IMR-90 (cell line): ENCODE results near the gene COTL1. TPM values are rescaled to one million over a fixed set of nuclear protein-coding genes. Genes with fewer than 3 reads are reported as not detected.

Experiments
- ATAC-seq: fragments of 200-7000 bp; cut with Tn5 transposase; 2 replicates; pipeline ENCODE4 v1.9.1; 2020; ENCODE audit warnings: low read depth, mild to moderate bottlenecking, moderate library complexity
- BruUV-seq: library from RNA; stranded (reverse); fragments of 400-500 nt; replicated peaks from 2 replicates; lab custom pipeline; 2021; lab: Mats Ljungman, UMichigan
- CTCF ChIA-PET: fragments of 300-600 bp; formaldehyde crosslinking; extraction: SDS; loops from one replicate; lab custom pipeline; 2021; ENCODE audit warnings: antibody characterized with exemption; lab: Yijun Ruan, JAX
- POLR2A ChIA-PET: fragments of 300-600 bp; sonication (Branson Sonifier 250); formaldehyde crosslinking; loops from one replicate; lab custom pipeline; 2022; ENCODE audit warnings: antibody characterized with exemption; ENCODE audit not compliant: unreplicated experiment; lab: Charles Lee
- DNase-seq: peaks from one replicate; pipeline ENCODE4 v3.0.0; 2013
- H2AFZ ChIP-seq: replicated peaks from 2 replicates; pipeline ENCODE3; 2013; ENCODE audit warnings: low read length, mild to moderate bottlenecking; ENCODE audit not compliant: poor library complexity
- H2AK5ac ChIP-seq: 2 replicates; pipeline ENCODE4 v1.6.1; 2013; ENCODE audit warnings: low read depth, low read length, inconsistent platforms
- H2AK9ac ChIP-seq: replicated peaks from 2 replicates; pipeline ENCODE3; 2013; ENCODE audit warnings: mild to moderate bottlenecking, low read depth, low read length, moderate library complexity; ENCODE audit not compliant: poor library complexity
- H2BK120ac ChIP-seq: 2 replicates; pipeline ENCODE4 v1.6.1; 2013; ENCODE audit warnings: low read depth, low read length, inconsistent platforms
- H2BK15ac ChIP-seq: 3 replicates; pipeline ENCODE4 v1.6.1; 2013; ENCODE audit warnings: low read depth, low read length, inconsistent platforms
- H2BK20ac ChIP-seq: 2 replicates; pipeline ENCODE4 v1.6.1; 2013; ENCODE audit warnings: low read depth, mild to moderate bottlenecking, inconsistent platforms, low read length, moderate library complexity
- H2BK5ac ChIP-seq: 2 replicates; pipeline ENCODE4 v1.6.1; 2013; ENCODE audit warnings: mild to moderate bottlenecking, low read depth, low read length, inconsistent platforms; ENCODE audit not compliant: poor library complexity, severe bottlenecking
- H3K14ac ChIP-seq: replicated peaks from 2 replicates; pipeline ENCODE4 v1.6.1; 2013; ENCODE audit warnings: low read depth, low read length, inconsistent platforms
- H3K18ac ChIP-seq: 2 replicates; pipeline ENCODE4 v1.6.1; 2013; ENCODE audit warnings: low read depth, low read length, control low read depth
- H3K23ac ChIP-seq: 2 replicates; pipeline ENCODE4 v1.6.1; 2013; ENCODE audit warnings: low read depth, low read length, inconsistent platforms
- H3K27ac ChIP-seq: 2 replicates; pipeline ENCODE4 v1.5.1; 2013; ENCODE audit warnings: mild to moderate bottlenecking, control low read depth, low read length; ENCODE audit not compliant: insufficient read depth
- H3K27me3 ChIP-seq: 2 replicates; pipeline ENCODE4 v1.6.1; 2013; ENCODE audit warnings: low read length; ENCODE audit not compliant: control insufficient read depth, insufficient read depth
- H3K36me3 ChIP-seq: 2 replicates; pipeline ENCODE4 v1.6.1; 2013; ENCODE audit warnings: low read length, mixed read lengths; ENCODE audit not compliant: control insufficient read depth, insufficient read depth
- H3K4ac ChIP-seq: 2 replicates; pipeline ENCODE4 v1.6.1; 2013; ENCODE audit warnings: low read depth, low read length, inconsistent platforms
- H3K4me1 ChIP-seq: 2 replicates; pipeline ENCODE4 v1.6.1; 2013; ENCODE audit warnings: low read length, mixed read lengths; ENCODE audit not compliant: control insufficient read depth, insufficient read depth
- H3K4me2 ChIP-seq: 2 replicates; pipeline ENCODE4 v1.6.1; 2013; ENCODE audit warnings: low read depth, mild to moderate bottlenecking, control low read depth, low read length, moderate library complexity
- H3K4me3 ChIP-seq: 2 replicates; pipeline ENCODE4 v1.5.1; 2013; ENCODE audit warnings: low read depth, mild to moderate bottlenecking, control low read depth, low read length, moderate library complexity; ENCODE audit not compliant: insufficient read depth
- H3K56ac ChIP-seq: 2 replicates; pipeline ENCODE4 v1.6.1; 2013; ENCODE audit warnings: low read length, inconsistent platforms; ENCODE audit not compliant: insufficient read depth; ENCODE audit errors: extremely low read depth
- H3K79me1 ChIP-seq, 2 experiments: 2 replicates each; pipeline ENCODE4 v1.6.1; 2013; ENCODE audit warnings: low read length in 2 of 2, inconsistent platforms in 1 of 2, low read depth in 1 of 2
- H3K9ac ChIP-seq: 2 replicates; pipeline ENCODE4 v1.6.1; 2013; ENCODE audit warnings: low read depth, low read length, control low read depth
- H3K9me1 ChIP-seq: 2 replicates; pipeline ENCODE4 v1.6.1; 2013; ENCODE audit warnings: low read length, inconsistent platforms; ENCODE audit not compliant: insufficient read depth
- H3K9me3 ChIP-seq: 2 replicates; pipeline ENCODE4 v1.6.1; 2013; ENCODE audit warnings: low read length; ENCODE audit not compliant: control insufficient read depth, insufficient read depth
- H4K20me1 ChIP-seq: 2 replicates; pipeline ENCODE4 v1.6.1; 2013; ENCODE audit warnings: low read length, inconsistent platforms; ENCODE audit not compliant: insufficient read depth
- H4K5ac ChIP-seq: 2 replicates; pipeline ENCODE4 v1.6.1; 2013; ENCODE audit warnings: mild to moderate bottlenecking, low read depth, low read length, control low read depth
- H4K8ac ChIP-seq, 2 experiments: 2 replicates each; pipeline ENCODE4 v1.6.1; 2013; ENCODE audit warnings: low read depth in 2 of 2, low read length in 2 of 2, control low read depth in 1 of 2, inconsistent platforms in 1 of 2
- H4K91ac ChIP-seq: 2 replicates; pipeline ENCODE4 v1.6.1; 2013; ENCODE audit warnings: low read depth, low read length, inconsistent platforms; ENCODE audit not compliant: insufficient read depth
- CEBPB ChIP-seq: IDR thresholded peaks from 2 replicates; pipeline ENCODE4 v1.6.1; 2012; ENCODE audit warnings: low read depth, low read length, improper control_type of control experiment
- RFX5 ChIP-seq: IDR thresholded peaks from 2 replicates; pipeline ENCODE4 v1.8.0; 2012; ENCODE audit warnings: low read depth, mild to moderate bottlenecking, low read length, moderate library complexity
- WGBS, 2 experiments: methylation state at CpG; one replicate each; pipeline versions ENCODE4 v1.1.5 to v1.1.7; 2013; ENCODE audit warnings: missing lambda C conversion rate in 2 of 2; ENCODE audit not compliant: insufficient read length in 1 of 2; ENCODE audit errors: extremely low coverage in 2 of 2; 5-methylcytosine and 5-hydroxymethylcytosine counted together
- dilution Hi-C: fragments of 300-500 bp; cut with HindIII; formaldehyde crosslinking; loops from one replicate; pipeline ENCODE4 v1.14.3; 2018; ENCODE audit warnings: low sequenced_read_pairs; ENCODE audit not compliant: unreplicated experiment
- in situ Hi-C: fragments of 300-500 bp; cut with MboI; formaldehyde crosslinking; loops from 3 replicates; pipeline ENCODE4 v1.14.3; 2019; ENCODE audit warnings: low sequenced_read_pairs, inconsistent platforms, mixed read lengths
- intact Hi-C: fragments of 100-400 bp; cut with micrococcal nuclease; formaldehyde crosslinking; loops from 2 replicates; pipeline ENCODE4 v1.10.0; 2022
- polyA plus RNA-seq, 3 experiments: library from polyadenylated mRNA; depleted of rRNA; stranded (reverse); fragments of >200 nt; gene quantifications; 2 replicates each; pipeline ENCODE4 v1.2.3, GENCODE V29; 2012; ENCODE audit warnings: low replicate concordance in 1 of 3
- total RNA-seq: library from RNA; depleted of rRNA; stranded (reverse); fragments of >200 nt; gene quantifications from 2 replicates; pipeline ENCODE4 v1.2.3, GENCODE V29; 2012

The COTL1 gene
- total and polyA plus RNA-seq, 2 of the 4 experiments (the other 2 are of a cell fraction), result 144 to 258 TPM

GRCh38 chr16:84611041-84611440 lies 6.8 kb downstream of the COTL1 start:
- Histone ChIP-seq H2AFZ (no peak overlapping the region), H3K14ac (0 out of 2 replicates have a peak overlapping the region, but pooled peaks have one; percentile 16), H4K20me1 (peaks cover 100% of the 10 kb centered on the region), H3K9me1 (peaks cover 54% of the 10 kb centered on the region), H3K27ac (no peak overlapping the region; the same call in 1 of the 2 replicates), H4K5ac (no peak overlapping the region), H2BK20ac (no peak overlapping the region), H3K23ac (peak overlapping the region; percentile 22; the same call in 1 of the 2 replicates), H3K9me3 (no peaks in the 10 kb centered on the region), H3K9ac (no peak overlapping the region), H3K4me3 (no peak overlapping the region), H3K36me3 (peaks cover 44% of the 10 kb centered on the region), H3K56ac (no peak overlapping the region), H3K4me1 (peaks cover 33% of the 10 kb centered on the region), H2BK120ac (no peak overlapping the region), H3K27me3 (no peaks in the 10 kb centered on the region), H3K79me1 (peaks cover 9 to 94% of the 10 kb centered on the region in 2 experiments), H2BK15ac (no peak overlapping the region), H4K91ac (no peak overlapping the region), H2AK5ac (no peak overlapping the region), H4K8ac (no peak overlapping the region), H2BK5ac (peak overlapping the region; percentile 14), H3K4me2 (no peak overlapping the region; the same call in 1 of the 2 replicates), H3K18ac (no peak overlapping the region), H2AK9ac (no peak overlapping the region), H3K4ac (no peak overlapping the region)
- POLR2A ChIA-PET, result no interaction called here
- intact Hi-C loops, result loop anchor here (5.0 to 10.0 kb wide), 2 partner anchors 44 to 316 kb away; partner anchors contain the start of gene WFDC1
- CTCF ChIA-PET, result no interaction called here
- ATAC-seq, result peak; percentile 15
- dilution Hi-C loops, result no loop called here
- TF ChIP-seq CEBPB (0 out of 2 replicates have a peak, but pooled peaks have one; percentile 8), RFX5 (no peak)
- no TSS peak for BruUV-seq
- in situ Hi-C loops, result no loop called here
- DNase-seq, result peak; percentile 61
- 26% methylated on average over 2 of the region's 4 CpGs; no CpG with 5 or more reads in 1 of the 2 experiments for WGBS, 2 experiments
